HG02870 (cell line): ENCODE results near the gene CRISPLD2.

ENCODE experiments used
- ATAC-seq: cut with Tn5 transposase; IDR thresholded peaks from one replicate; pipeline ENCODE4 v1.9.1; 2021; ENCODE audit warnings: mild to moderate bottlenecking, moderate library complexity; ENCODE audit not compliant: unreplicated experiment

The CRISPLD2 gene

DNA sequence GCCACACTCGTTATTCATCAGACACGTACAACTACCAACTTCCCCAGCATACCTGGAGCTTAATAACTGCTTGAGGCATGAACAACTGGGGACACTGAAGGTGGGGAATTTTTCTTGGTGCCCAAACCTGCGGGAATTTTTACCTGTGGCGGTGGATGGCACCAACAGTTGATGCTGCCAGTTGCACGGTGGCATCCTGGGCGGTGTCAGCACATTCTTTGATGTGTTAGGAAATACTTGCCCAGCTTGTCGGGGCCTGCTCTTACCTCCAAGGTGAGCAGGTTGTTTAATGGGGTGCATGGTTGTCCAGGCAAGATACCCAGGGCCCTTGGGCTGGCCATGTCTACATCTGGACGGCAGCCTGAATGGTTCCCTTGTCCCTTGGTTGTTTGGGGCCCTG lies 79.6 kb downstream of the CRISPLD2 start:
- ATAC-seq = no peak

GRCh38 chr16:84905965-84906460 lies 86.2 kb downstream of the CRISPLD2 start:
- no peak for ATAC-seq

DNA sequence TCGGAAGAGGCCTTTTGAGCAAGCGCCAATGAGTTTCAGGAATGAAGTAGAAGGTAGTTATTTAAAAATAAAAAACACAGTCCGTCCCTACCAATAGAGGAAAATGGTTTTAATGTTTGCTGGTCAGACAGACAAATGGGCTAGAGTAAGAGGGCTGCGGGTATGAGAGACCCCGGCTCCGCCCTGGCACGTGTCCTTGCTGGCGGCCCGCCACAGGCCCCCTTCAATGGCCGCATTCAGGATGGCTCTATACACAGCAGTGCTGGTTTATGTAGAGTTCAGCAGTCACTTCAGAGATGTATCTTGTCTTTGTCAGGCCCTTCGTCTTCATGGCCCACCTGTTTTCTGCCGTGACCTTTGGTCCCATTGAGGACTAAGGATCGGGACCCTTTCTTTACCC lies 87.3 kb downstream of the CRISPLD2 start:
- no peak for ATAC-seq

- no peak for ATAC-seq
Measured at GRCh38 chr16:84907575-84907974, 87.8 kb downstream of the CRISPLD2 start.

DNA sequence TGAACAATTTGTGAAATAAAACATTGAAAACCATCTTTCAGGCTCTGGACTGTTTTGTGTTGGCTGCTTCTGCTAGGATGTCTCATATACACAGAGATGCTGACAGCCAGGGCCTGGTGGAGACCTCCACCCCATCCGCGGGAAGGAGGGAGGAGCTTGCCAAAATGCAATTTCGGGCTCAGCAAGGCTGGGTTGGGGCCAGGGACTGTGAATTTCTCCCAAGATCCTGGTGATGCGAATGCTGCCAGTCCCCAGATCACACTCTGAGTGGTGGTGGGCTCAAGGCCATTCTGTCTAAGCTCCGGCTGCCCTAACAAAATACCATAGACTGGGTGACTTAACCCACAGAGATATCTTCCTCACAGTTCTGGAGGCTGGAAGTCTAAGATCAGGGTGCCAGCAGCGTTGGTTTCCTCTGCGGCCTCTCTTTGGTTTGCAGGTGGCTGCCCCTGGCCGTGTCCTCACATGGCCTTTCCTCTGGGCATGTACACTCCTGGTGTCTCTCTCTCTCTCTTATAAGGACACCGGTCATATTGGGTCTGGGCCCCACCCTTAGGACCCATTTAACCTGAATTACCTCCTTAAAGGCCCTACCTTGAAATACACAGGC lies 89.8 kb downstream of the CRISPLD2 start:
- no peak for ATAC-seq

GRCh38 chr16:84911486-84912216 lies 91.9 kb downstream of the CRISPLD2 start:
- no peak for ATAC-seq

DNA sequence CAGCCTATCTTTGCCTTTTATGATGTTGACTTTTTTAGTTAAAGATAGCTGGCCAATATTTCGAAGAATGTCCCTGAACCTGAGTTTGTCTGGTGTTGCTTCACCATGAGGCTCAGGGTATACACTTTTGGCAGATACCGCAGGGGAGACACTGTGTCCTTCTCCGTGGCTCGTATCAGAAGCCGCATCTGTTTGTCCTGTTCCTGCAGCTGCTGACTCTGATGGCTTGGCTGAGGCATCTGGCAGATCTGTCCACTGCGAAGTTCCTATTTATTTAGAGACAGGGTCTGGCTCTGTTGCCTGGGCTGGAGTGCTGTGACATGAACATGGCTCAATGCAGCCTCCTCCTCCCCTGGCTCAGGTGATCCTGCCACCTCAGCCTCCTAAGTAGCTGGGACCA lies 93.5 kb downstream of the CRISPLD2 start:
- no peak for ATAC-seq

- ATAC-seq = no peak
Measured at GRCh38 chr16:84914273-84914672, 94.5 kb downstream of the CRISPLD2 start.

- ATAC-seq = no peak
Measured at GRCh38 chr16:84916178-84916577, 96.4 kb downstream of the CRISPLD2 start.

GRCh38 chr16:84916850-84917249 lies 97.1 kb downstream of the CRISPLD2 start:
- ATAC-seq = no peak

- ATAC-seq = no peak
Measured at GRCh38 chr16:84917492-84917891, 97.7 kb downstream of the CRISPLD2 start.

- ATAC-seq = no peak
Measured at GRCh38 chr16:84918006-84918909, 98.5 kb downstream of the CRISPLD2 start.

- ATAC-seq = no peak
Measured at GRCh38 chr16:84919269-84919668, 99.5 kb downstream of the CRISPLD2 start.

GRCh38 chr16:84919708-84920107 lies 99.9 kb downstream of the CRISPLD2 start:
- no peak for ATAC-seq

DNA sequence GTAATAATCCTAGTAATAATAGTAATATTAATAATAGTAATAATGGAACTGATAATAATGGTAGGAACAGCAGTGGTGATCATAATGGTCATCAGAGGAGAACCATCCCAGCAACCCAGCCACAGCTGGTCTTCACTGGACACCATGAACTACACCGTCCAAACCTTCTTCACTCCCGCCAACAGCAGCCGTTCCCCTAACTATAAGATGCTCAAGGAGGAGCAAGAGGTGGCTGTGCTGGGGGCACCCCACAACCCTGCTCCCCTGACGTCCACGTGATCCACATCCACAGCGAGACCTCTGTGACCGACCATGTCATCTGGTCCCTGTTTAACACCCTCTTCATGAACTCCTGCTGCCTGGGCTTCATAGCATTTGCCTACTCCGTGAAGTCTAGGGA lies 100.5 kb downstream of the CRISPLD2 start:
- ATAC-seq = no peak

DNA sequence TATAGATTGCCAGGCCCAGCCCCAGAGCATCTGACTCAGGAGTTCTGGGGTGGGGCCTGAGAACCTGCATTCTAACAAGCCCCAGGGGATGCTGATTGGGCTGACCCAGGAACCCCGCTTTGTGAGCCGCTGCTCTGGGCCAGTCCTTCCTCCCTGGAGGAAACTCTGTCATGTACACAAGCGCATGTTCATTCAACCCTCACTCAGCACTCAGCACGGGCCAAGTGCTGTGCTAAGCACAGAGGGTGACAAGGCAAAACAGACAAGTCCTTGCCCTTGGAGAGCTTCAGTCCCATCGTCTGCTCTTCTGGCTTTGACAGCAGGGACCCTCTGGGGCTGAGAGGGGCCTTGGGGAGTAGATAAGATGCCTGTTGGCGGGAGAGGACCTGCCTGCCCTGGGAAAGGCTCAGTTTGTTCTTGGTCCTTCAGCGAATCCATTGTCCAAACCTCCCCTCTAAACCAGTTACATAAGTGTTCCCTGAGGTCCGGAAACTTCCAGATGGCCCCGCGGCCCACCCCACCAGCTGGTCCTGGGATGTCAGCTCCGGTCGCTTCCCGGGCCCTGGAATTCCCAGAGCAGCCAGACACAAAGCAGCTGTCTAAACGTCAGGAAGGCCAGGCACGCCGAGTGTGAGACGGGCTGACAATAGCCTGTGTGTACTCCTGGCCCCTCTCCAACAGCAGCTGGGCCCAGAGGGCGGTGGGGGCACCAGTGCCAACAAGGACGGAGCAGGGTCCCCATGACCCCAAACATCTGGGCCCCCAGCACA lies 102.8 kb downstream of the CRISPLD2 start:
- ATAC-seq = no peak

DNA sequence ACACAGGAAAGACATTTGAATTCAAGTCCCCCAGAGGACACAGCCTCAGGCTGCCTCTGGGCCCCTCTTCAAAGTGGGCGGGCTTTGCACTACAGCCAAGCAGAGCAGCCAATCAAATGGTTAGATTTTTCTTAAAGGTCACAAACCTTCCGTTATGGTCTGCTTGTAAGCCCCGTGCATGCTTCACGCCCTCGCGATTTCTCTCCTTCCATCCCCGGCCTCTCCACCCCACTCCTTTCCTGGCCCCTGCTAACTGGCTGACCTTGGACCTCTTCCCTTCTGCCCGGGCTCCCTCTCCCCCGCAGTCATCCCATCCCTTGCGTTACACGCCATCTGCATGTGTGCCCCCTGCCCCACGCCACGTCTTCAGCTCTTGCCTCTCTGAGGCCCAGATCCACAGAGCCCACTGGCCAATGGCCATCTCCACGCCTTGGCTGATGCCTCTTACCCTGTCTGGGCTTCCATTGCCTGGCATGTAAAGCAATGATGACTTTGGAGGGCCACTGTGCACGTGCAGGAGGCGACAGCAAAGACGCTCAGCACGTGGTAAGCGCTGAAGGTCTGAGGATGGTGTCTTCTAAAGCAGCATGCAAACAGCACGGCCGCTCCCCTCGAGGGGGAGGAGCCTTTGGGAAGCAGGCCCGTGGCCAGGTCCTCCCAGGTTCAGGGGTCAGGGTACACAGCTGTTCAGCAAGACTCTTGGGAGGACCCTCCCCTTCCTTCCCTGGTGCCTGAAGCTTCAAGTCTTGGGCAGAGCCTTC lies 104.7 kb downstream of the CRISPLD2 start:
- ATAC-seq = no peak

- ATAC-seq = no peak
Measured at GRCh38 chr16:84925092-84925772, 105.4 kb downstream of the CRISPLD2 start.

DNA sequence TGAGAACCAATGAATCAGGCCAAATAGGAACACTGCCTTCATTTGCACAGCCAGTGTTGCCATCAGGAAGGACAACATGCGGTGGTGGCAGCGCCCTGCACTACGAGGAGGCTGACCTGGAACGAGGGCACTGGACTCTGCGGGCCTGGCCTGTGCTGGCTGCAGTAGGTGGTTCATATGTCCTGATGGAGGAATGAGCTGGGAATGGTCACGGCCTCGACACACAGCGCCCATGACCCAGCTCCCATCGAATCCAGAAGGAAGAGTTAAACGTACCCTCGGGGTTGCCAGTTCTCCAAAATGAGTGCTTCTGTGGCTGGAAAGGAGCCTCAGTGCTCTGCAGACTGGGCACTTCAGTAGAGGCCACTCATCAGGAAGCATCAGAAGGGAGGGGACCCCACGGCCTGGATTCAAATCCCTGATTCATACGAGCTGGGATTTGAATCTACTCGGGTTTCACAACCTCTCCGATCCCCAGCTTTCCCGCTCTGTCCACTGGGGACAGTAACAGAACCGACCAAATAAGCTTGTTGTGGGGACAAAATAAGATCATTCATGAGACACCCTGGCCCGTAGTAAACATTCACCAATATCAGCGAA lies 106.1 kb downstream of the CRISPLD2 start:
- ATAC-seq = no peak
